ENCODE data around the gene EDA2R. TPM values are rescaled to one million over a fixed set of nuclear protein-coding genes. Genes with fewer than 3 reads are reported as not detected.

The EDA2R gene
- total RNA-seq, 1 experiment from 2014 or later, result 0.05 TPM

DNA sequence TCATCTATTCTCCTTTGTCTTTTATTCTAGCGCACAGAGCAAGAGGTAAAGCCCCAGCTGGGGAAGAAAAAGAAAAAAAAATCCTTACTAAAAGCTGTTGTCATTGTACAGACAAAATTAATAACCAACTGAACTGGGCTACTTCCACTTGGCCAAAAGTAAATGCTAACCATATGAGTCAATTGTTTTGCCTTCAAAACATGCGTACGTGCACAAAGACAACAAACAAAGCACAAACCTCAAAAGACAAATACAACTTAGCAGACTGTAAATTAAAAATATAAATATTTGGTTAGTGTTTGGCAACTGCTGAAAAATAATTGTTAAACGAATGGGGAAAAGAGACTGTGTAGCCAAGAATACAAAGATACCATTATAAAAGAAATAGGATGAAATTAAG lies 5.9 kb downstream of the EDA2R start:
- H3K4me3 ChIP-seq (ENCODE audit: low read depth in 2 of 2, low read length in 2 of 2), result no peak overlapping the region
- no peak for DNase-seq (ENCODE audit: low read depth, low spot score)
- in situ Hi-C loops (cut with HindIII; ENCODE audit: low pct_unique_long_range_greater_than_20kb, low sequenced_read_pairs), result no loop called here
- TF ChIP-seq SIN3A (IDR thresholded peaks at IDR 0.05; ENCODE audit: borderline replicate concordance, insufficient read depth, low read depth, low read length), result no peak
- TF ChIP-seq, protein P1, sequence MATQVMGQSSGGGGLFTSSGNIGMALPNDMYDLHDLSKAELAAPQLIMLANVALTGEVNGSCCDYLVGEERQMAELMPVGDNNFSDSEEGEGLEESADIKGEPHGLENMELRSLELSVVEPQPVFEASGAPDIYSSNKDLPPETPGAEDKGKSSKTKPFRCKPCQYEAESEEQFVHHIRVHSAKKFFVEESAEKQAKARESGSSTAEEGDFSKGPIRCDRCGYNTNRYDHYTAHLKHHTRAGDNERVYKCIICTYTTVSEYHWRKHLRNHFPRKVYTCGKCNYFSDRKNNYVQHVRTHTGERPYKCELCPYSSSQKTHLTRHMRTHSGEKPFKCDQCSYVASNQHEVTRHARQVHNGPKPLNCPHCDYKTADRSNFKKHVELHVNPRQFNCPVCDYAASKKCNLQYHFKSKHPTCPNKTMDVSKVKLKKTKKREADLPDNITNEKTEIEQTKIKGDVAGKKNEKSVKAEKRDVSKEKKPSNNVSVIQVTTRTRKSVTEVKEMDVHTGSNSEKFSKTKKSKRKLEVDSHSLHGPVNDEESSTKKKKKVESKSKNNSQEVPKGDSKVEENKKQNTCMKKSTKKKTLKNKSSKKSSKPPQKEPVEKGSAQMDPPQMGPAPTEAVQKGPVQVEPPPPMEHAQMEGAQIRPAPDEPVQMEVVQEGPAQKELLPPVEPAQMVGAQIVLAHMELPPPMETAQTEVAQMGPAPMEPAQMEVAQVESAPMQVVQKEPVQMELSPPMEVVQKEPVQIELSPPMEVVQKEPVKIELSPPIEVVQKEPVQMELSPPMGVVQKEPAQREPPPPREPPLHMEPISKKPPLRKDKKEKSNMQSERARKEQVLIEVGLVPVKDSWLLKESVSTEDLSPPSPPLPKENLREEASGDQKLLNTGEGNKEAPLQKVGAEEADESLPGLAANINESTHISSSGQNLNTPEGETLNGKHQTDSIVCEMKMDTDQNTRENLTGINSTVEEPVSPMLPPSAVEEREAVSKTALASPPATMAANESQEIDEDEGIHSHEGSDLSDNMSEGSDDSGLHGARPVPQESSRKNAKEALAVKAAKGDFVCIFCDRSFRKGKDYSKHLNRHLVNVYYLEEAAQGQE (IDR thresholded peaks at IDR 0.05; ENCODE audit: insufficient read depth in 1 of 2, low read depth in 2 of 2, low read length in 1 of 2), result no peak
- TF ChIP-seq TCF7L2 (IDR thresholded peaks at IDR 0.05; ENCODE audit: low read depth, low read length), result no peak
- TF ChIP-seq POLR2AphosphoS5 (IDR thresholded peaks at IDR 0.05; ENCODE audit: low read depth, low read length), result no peak
- TF ChIP-seq, protein P2, sequence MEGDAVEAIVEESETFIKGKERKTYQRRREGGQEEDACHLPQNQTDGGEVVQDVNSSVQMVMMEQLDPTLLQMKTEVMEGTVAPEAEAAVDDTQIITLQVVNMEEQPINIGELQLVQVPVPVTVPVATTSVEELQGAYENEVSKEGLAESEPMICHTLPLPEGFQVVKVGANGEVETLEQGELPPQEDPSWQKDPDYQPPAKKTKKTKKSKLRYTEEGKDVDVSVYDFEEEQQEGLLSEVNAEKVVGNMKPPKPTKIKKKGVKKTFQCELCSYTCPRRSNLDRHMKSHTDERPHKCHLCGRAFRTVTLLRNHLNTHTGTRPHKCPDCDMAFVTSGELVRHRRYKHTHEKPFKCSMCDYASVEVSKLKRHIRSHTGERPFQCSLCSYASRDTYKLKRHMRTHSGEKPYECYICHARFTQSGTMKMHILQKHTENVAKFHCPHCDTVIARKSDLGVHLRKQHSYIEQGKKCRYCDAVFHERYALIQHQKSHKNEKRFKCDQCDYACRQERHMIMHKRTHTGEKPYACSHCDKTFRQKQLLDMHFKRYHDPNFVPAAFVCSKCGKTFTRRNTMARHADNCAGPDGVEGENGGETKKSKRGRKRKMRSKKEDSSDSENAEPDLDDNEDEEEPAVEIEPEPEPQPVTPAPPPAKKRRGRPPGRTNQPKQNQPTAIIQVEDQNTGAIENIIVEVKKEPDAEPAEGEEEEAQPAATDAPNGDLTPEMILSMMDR (IDR thresholded peaks at IDR 0.05), result no peak
- intact Hi-C loops (cut with micrococcal nuclease; ENCODE audit: unreplicated experiment), result no loop called here
- ATAC-seq, result no peak
- no peak overlapping the region for H3K27ac ChIP-seq (ENCODE audit: low read length)
- no peaks in the 10 kb centered on the region for H3K36me3 ChIP-seq (ENCODE audit: control insufficient read depth, insufficient read depth, low read length)
- no peaks in the 10 kb centered on the region for H3K9me3 ChIP-seq (ENCODE audit: control insufficient read depth, insufficient read depth, low read depth, low read length)
- no peaks in the 10 kb centered on the region for H3K27me3 ChIP-seq (ENCODE audit: control insufficient read depth, insufficient read depth, low read length)
- no peaks in the 10 kb centered on the region for H3K4me1 ChIP-seq (ENCODE audit: control insufficient read depth, insufficient read depth, low read length)
- BruUV-seq (replicated peaks), result no TSS peak
- ChIA-PET CTCF (no interaction called here), POLR2A (no interaction called here)

DNA sequence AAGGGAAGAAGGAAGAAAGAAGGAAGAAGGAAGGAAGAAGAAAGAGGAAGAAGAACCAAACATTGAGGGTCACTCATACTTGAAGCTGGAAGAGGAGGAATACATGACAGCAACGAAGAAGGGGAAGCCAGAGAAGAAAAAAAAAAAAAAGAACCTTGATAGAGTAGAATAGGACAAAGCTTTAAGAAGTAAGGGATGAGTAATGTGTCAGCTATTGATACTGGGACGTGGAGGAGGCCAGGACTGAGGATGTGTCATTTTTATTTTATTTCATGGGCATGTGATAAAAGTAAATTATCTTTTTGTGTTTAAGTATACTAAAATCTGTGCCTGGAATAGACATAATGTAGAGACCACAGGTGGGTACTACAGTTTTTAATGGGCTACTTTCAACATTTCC lies 6.4 kb downstream of the EDA2R start:
- Histone ChIP-seq H3K4me3 (ENCODE audit: low read depth in 2 of 2, low read length in 2 of 2) (no peak overlapping the region), H3K27ac (ENCODE audit: low read length) (no peak overlapping the region)
- CTCF ChIA-PET, result no interaction called here

More for the DNA sequence above, 6.4 kb downstream of the EDA2R start:
- Histone ChIP-seq H3K36me3 (ENCODE audit: control insufficient read depth, insufficient read depth, low read length) (no peaks in the 10 kb centered on the region), H3K27me3 (ENCODE audit: control insufficient read depth, insufficient read depth, low read length) (no peaks in the 10 kb centered on the region), H3K4me1 (ENCODE audit: control insufficient read depth, insufficient read depth, low read length) (no peaks in the 10 kb centered on the region), H3K9me3 (ENCODE audit: control insufficient read depth, insufficient read depth, low read depth, low read length) (no peaks in the 10 kb centered on the region)
- POLR2A ChIA-PET, result no interaction called here
- no TSS peak for BruUV-seq (replicated peaks)
- TF ChIP-seq SIN3A (IDR thresholded peaks at IDR 0.05; ENCODE audit: borderline replicate concordance, insufficient read depth, low read depth, low read length) (no peak), POLR2AphosphoS5 (IDR thresholded peaks at IDR 0.05; ENCODE audit: low read depth, low read length) (no peak), TCF7L2 (IDR thresholded peaks at IDR 0.05; ENCODE audit: low read depth, low read length) (no peak)
- TF ChIP-seq, protein P1 (IDR thresholded peaks at IDR 0.05; ENCODE audit: insufficient read depth in 1 of 2, low read depth in 2 of 2, low read length in 1 of 2), result no peak
- TF ChIP-seq, protein P2 (IDR thresholded peaks at IDR 0.05), result no peak
- in situ Hi-C loops (cut with HindIII; ENCODE audit: low pct_unique_long_range_greater_than_20kb, low sequenced_read_pairs), result no loop called here
- intact Hi-C loops (cut with micrococcal nuclease; ENCODE audit: unreplicated experiment), result no loop called here
- ATAC-seq (no peak), DNase-seq (ENCODE audit: low read depth, low spot score) (no peak)

Measured in Panc1 (cell line).